GM06990 (cell line): ENCODE results near the gene BOD1L1.

Experiments used
- DNase-seq: peaks from one replicate; pipeline ENCODE4 v3.0.0-alpha.2; 2011; ENCODE audit not compliant: insufficient read length; ENCODE audit errors: extremely low read depth
- H3K27me3 ChIP-seq: replicated peaks from 2 replicates; pipeline ENCODE4 v1.6.0; 2011; ENCODE audit warnings: low read length; ENCODE audit not compliant: control insufficient read depth, insufficient read depth
- H3K36me3 ChIP-seq: 2 replicates; pipeline ENCODE4 v1.5.1; 2011; ENCODE audit warnings: low read length; ENCODE audit not compliant: control insufficient read depth, insufficient read depth
- H3K4me3 ChIP-seq: replicated peaks from 2 replicates; pipeline ENCODE4 v1.5.1; 2011; ENCODE audit warnings: low read depth, mild to moderate bottlenecking, control low read depth, low read length
- CTCF ChIP-seq: IDR thresholded peaks from 2 replicates; pipeline ENCODE4 v1.5.1; 2011; ENCODE audit warnings: low read length, control low read depth, mild to moderate bottlenecking, inconsistent platforms; ENCODE audit not compliant: insufficient read depth, poor library complexity, severe bottlenecking

BOD1L1 gene

GRCh38 chr4:13542577-13543031, 84.9 kb downstream of the BOD1L1 start:
- H3K27me3 ChIP-seq, result peaks cover 9% of the 10 kb centered on the region

GRCh38 chr4:13541720-13542576, 85.6 kb downstream of the BOD1L1 start:
- no peak for DNase-seq
- peak; percentile 38 for TF ChIP-seq CTCF
- Histone ChIP-seq H3K27me3 (peaks cover 7% of the 10 kb centered on the region), H3K4me3 (no peak overlapping the region), H3K36me3 (no peaks in the 10 kb centered on the region)

More at GRCh38 chr4:13542577-13543031, 84.9 kb downstream of the BOD1L1 start:
- TF ChIP-seq CTCF, result no peak
- Histone ChIP-seq H3K4me3 (no peak overlapping the region), H3K36me3 (no peaks in the 10 kb centered on the region)
- DNase-seq, result no peak

DNA sequence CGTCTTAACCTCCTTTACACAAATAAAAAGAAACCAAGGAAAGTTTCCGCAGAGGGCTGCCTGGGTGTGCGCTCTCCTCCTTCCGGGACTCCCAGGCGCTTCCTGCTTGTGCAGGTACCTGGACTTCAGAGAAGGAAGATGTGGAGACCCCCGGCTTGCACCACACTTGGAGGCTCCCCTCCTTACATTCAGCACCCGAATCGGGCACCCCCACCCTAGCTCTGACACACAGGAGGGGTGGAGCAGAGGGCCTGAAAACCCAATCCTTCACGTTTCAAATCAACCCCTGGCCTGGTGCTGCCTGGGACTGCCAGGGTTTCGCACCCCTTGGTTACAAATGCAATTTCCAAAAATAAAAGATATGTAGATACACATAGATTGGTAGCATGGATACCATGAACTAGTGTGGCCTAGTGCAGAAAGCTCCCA, 86.3 kb downstream of the BOD1L1 start:
- DNase-seq, result no peak
- H3K27me3 ChIP-seq, result peaks cover 5% of the 10 kb centered on the region
- H3K36me3 ChIP-seq, result no peaks in the 10 kb centered on the region
- no peak overlapping the region for H3K4me3 ChIP-seq
- TF ChIP-seq CTCF, result no peak

GRCh38 chr4:13540446-13541175, 86.9 kb downstream of the BOD1L1 start:
- no peak for DNase-seq
- H3K27me3 ChIP-seq, result peaks cover 5% of the 10 kb centered on the region
- H3K4me3 ChIP-seq, result no peak overlapping the region
- no peak for TF ChIP-seq CTCF
- H3K36me3 ChIP-seq, result no peaks in the 10 kb centered on the region

DNA sequence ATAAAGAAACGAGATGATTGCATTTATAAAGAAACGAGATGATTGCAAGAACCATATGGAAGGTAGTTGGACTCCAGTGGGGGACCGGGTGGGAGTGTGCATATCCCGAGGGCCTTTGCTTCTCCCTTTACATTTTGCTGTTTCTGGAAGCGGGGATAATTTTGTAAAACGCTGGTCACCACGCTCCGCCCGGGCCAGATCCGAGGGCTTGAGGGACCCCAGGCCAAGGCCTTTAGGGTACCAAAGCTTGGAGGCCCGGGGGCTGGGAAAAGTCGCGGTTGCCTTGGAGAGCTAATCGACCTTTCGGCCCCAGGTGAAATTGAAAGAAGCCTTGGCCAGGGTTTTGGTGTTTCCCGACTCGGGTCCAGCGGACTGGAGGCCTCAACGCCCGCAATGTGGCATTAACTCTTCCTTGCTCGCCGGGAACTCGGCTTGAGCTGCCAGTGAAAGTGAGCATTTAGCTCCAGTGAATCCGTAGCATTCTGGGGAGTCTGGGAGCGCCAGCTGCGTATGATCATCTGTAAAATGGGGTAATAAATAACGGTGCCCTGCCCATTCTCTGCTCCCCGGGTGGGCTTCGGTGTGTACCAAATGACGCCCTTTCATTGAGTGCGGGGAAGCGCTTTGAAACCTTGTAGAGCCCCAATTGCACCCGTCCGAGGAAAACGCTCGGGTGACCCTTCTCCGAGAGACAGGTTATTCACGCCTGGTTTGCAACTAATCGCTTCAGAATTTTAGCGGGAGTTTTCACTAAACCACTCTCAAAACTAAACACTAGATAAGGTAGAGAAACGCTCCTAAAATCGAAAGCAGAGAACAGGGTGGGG, 87.7 kb downstream of the BOD1L1 start:
- Histone ChIP-seq H3K4me3 (no peak overlapping the region), H3K27me3 (peaks cover 5% of the 10 kb centered on the region), H3K36me3 (no peaks in the 10 kb centered on the region)
- no peak for DNase-seq
- TF ChIP-seq CTCF, result no peak
